HepG2 (cell line): ENCODE data around the gene PRPSAP1. TPM values are rescaled to one million over a fixed set of nuclear protein-coding genes. Genes with fewer than 3 reads are reported as not detected.

Experiments used
- ATF5 ChIP-seq: sonication (generic); formaldehyde crosslinking; IDR thresholded peaks from 2 replicates; pipeline ENCODE4 v1.4.0; 2020; ENCODE audit warnings: mild to moderate bottlenecking, low read depth, missing genetic modification reagents
- BORCS8-MEF2B ChIP-seq: sonication (generic); formaldehyde crosslinking; IDR thresholded peaks from 2 replicates; pipeline ENCODE4 v1.8.0; 2022; ENCODE audit warnings: mild to moderate bottlenecking, missing genetic modification reagents
- CBX1 ChIP-seq: IDR thresholded peaks from one replicate; pipeline ENCODE4 v1.6.1; 2016; ENCODE audit warnings: antibody characterized with exemption, low read depth
- DZIP1 ChIP-seq: sonication (generic); formaldehyde crosslinking; IDR thresholded peaks from 2 replicates; pipeline ENCODE4 v1.5.0; 2020; ENCODE audit warnings: mild to moderate bottlenecking, missing genetic modification reagents
- GLMP ChIP-seq: sonication (generic); formaldehyde crosslinking; IDR thresholded peaks from 2 replicates; pipeline ENCODE4 v1.9.0; 2021; ENCODE audit warnings: missing genetic modification reagents, mild to moderate bottlenecking, borderline replicate concordance
- HMG20B ChIP-seq: conservative IDR thresholded peaks from 2 replicates; pipeline ENCODE4 v1.6.1; 2016; ENCODE audit warnings: missing genetic modification reagents, missing compliant biosample characterization
- KMT2B ChIP-seq: IDR thresholded peaks from 2 replicates; pipeline ENCODE4 v1.6.1; 2016; ENCODE audit warnings: missing genetic modification reagents, missing compliant biosample characterization
- MBNL3 ChIP-seq: fragments of 250-450 bp; sonication (Bioruptor Pico); conservative IDR thresholded peaks from 2 replicates; pipeline ENCODE4 v1.8.0; 2022; ENCODE audit warnings: mild to moderate bottlenecking, inconsistent platforms
- MIER2 ChIP-seq: IDR thresholded peaks from 2 replicates; pipeline ENCODE4 v1.6.1; 2016; ENCODE audit warnings: missing biosample characterization, missing genetic modification reagents
- MLXIP ChIP-seq: sonication (generic); formaldehyde crosslinking; IDR thresholded peaks from 2 replicates; pipeline ENCODE4 v1.9.0; 2021; ENCODE audit warnings: missing genetic modification reagents, borderline replicate concordance
- MYNN ChIP-seq: sonication (generic); formaldehyde crosslinking; IDR thresholded peaks from 2 replicates; pipeline ENCODE4 v1.4.0; 2020; ENCODE audit warnings: mild to moderate bottlenecking, low read depth, missing genetic modification reagents
- RBAK ChIP-seq: sonication (generic); formaldehyde crosslinking; IDR thresholded peaks from 2 replicates; pipeline ENCODE4 v1.5.1; 2020; ENCODE audit warnings: mild to moderate bottlenecking, missing genetic modification reagents
- REPIN1 ChIP-seq: sonication (generic); formaldehyde crosslinking; IDR thresholded peaks from 2 replicates; pipeline ENCODE4 v1.8.0; 2022; ENCODE audit warnings: missing genetic modification reagents, low read depth, mild to moderate bottlenecking, borderline replicate concordance
- RFXAP ChIP-seq: sonication (generic); formaldehyde crosslinking; IDR thresholded peaks from 2 replicates; pipeline ENCODE4 v1.4.0; 2020; ENCODE audit warnings: missing genetic modification reagents, borderline replicate concordance
- SMYD3 ChIP-seq: sonication (generic); formaldehyde crosslinking; IDR thresholded peaks from 2 replicates; pipeline ENCODE4 v1.8.1; 2023; ENCODE audit warnings: mild to moderate bottlenecking, missing genetic modification reagents
- THAP11 ChIP-seq: IDR thresholded peaks from 2 replicates; pipeline ENCODE4 v1.6.1; 2016; ENCODE audit warnings: missing biosample characterization, missing genetic modification reagents
- WIZ ChIP-seq: sonication (generic); formaldehyde crosslinking; IDR thresholded peaks from 2 replicates; pipeline ENCODE4 v1.5.1; 2020; ENCODE audit warnings: mild to moderate bottlenecking, missing genetic modification reagents
- ZFP36L2 ChIP-seq: sonication (generic); formaldehyde crosslinking; IDR thresholded peaks from 2 replicates; pipeline ENCODE4 v1.4.0; 2020; ENCODE audit warnings: missing genetic modification reagents
- ZFYVE20 ChIP-seq: sonication (generic); formaldehyde crosslinking; IDR thresholded peaks from 2 replicates; pipeline ENCODE4 v1.8.0; 2023; ENCODE audit warnings: low read depth, mild to moderate bottlenecking, moderate library complexity, missing genetic modification reagents, borderline replicate concordance
- ZNF101 ChIP-seq: sonication (generic); formaldehyde crosslinking; IDR thresholded peaks from 2 replicates; pipeline ENCODE4 v1.4.0; 2020; ENCODE audit warnings: mild to moderate bottlenecking, low read depth, missing genetic modification reagents, borderline replicate concordance
- ZNF12 ChIP-seq: sonication (generic); formaldehyde crosslinking; IDR thresholded peaks from 2 replicates; pipeline ENCODE4 v1.5.0; 2020; ENCODE audit warnings: missing genetic modification reagents
- ZNF121 ChIP-seq: sonication (generic); formaldehyde crosslinking; IDR thresholded peaks from 2 replicates; pipeline ENCODE4 v1.5.0; 2020; ENCODE audit warnings: mild to moderate bottlenecking, missing genetic modification reagents
- ZNF24 ChIP-seq: fragments of 450-650 bp; IDR thresholded peaks from 2 replicates; pipeline ENCODE4 v1.6.1; 2017; ENCODE audit warnings: antibody characterized with exemption, mild to moderate bottlenecking
- ZNF350 ChIP-seq: sonication (generic); formaldehyde crosslinking; IDR thresholded peaks from 2 replicates; pipeline ENCODE4 v1.4.0; 2020; ENCODE audit warnings: mild to moderate bottlenecking, low read depth, missing genetic modification reagents, borderline replicate concordance
- ZNF724P ChIP-seq: sonication (generic); formaldehyde crosslinking; IDR thresholded peaks from 2 replicates; pipeline ENCODE4 v1.8.0; 2022; ENCODE audit warnings: missing genetic modification reagents, borderline replicate concordance
- polyA plus RNA-seq, 8 experiments: library from polyadenylated mRNA; depleted of rRNA in 3 of 8; stranded (reverse) in 7 of 8; unstranded in 1 of 8; fragments of >200 nt; fragmentation: Illumina TruSeq in 4 of 8; extraction: Trizol in 4 of 8; gene quantifications; 2 replicates each; pipeline versions ENCODE4 v1.2.1 to v1.2.3, GENCODE V29; 2011 to 2016; ENCODE audit warnings: low read depth in 4 of 8, missing spikeins in 1 of 8, mixed read lengths in 1 of 8; ENCODE audit not compliant: insufficient read depth in 1 of 8
- total RNA-seq, 5 experiments: library from RNA; depleted of rRNA; stranded (reverse); fragments of >200 nt; fragmentation: Illumina TruSeq; extraction: Trizol; gene quantifications; 2 replicates each; pipeline ENCODE4 v1.2.3, GENCODE V29; 2016; ENCODE audit warnings: low read depth in 1 of 5

The PRPSAP1 gene
- total and polyA plus RNA-seq, 2 of the 13 experiments (the other 11 are each of a cell fraction or from before 2014, with no cell fraction given) = 91.1 to 314 TPM

- no peak for TF ChIP-seq MLXIP (CRISPR knock-in tag)
- no peak for TF ChIP-seq DZIP1 (CRISPR knock-in tag)
- 0 out of 2 replicates have a peak, but pooled peaks have one; percentile 7 for TF ChIP-seq MYNN (CRISPR knock-in tag)
- TF ChIP-seq MIER2 (CRISPR knock-in tag) = no peak
- no peak for TF ChIP-seq RFXAP (CRISPR knock-in tag)
- TF ChIP-seq ZNF24 = no peak
- TF ChIP-seq ZFP36L2 (CRISPR knock-in tag) = no peak
- TF ChIP-seq ZNF350 (CRISPR knock-in tag) = no peak
- no peak for TF ChIP-seq WIZ (CRISPR knock-in tag)
- peak; percentile 70; the same call in 1 of the 2 replicates for TF ChIP-seq HMG20B
- no peak for TF ChIP-seq GLMP (CRISPR knock-in tag)
- no peak for TF ChIP-seq BORCS8-MEF2B (CRISPR knock-in tag)
- TF ChIP-seq ATF5 (CRISPR knock-in tag) = 0 out of 2 replicates have a peak, but pooled peaks have one; percentile 24
- no peak for TF ChIP-seq ZFYVE20 (CRISPR knock-in tag)
- no peak for TF ChIP-seq RBAK (CRISPR knock-in tag)
- no peak for TF ChIP-seq MBNL3
- TF ChIP-seq ZNF121 (CRISPR knock-in tag) = no peak
- TF ChIP-seq ZNF724P (CRISPR knock-in tag) = 0 out of 2 replicates have a peak, but pooled peaks have one; percentile 48
- no peak for TF ChIP-seq ZNF101 (CRISPR knock-in tag)
- TF ChIP-seq ZNF12 (CRISPR knock-in tag) = no peak
- no peak for TF ChIP-seq THAP11 (CRISPR knock-in tag)
- TF ChIP-seq KMT2B (CRISPR knock-in tag) = no peak
- TF ChIP-seq CBX1 = no peak
- TF ChIP-seq REPIN1 (CRISPR knock-in tag) = no peak
- TF ChIP-seq SMYD3 (CRISPR knock-in tag) = peak; percentile 11; the same call in 1 of the 2 replicates
These were observed 2.1 kb downstream of the PRPSAP1 start (continued) for GRCh38 chr17:76351526-76352071.
